Myocyte (in vitro differentiated cells): ENCODE data around the gene OTOGL. TPM values are rescaled to one million over a fixed set of nuclear protein-coding genes. Genes with fewer than 3 reads are reported as not detected.
"Not testable (repeated sequence)": the region's sequence is repeated elsewhere in the genome, so short reads cannot be mapped to it uniquely, and the experiment has no call there.

Experiments
- DNase-seq: peaks from one replicate; pipeline ENCODE4 v3.0.0-alpha.2; 2012; ENCODE audit warnings: low read depth
- total RNA-seq: library from RNA; depleted of rRNA; stranded (reverse); fragments of >200 nt; gene quantifications from 2 replicates; pipeline ENCODE4 v1.2.3, GENCODE V29; 2014

The OTOGL gene
- total RNA-seq, 1 donor from 2014 or later: 0.29 TPM

DNA sequence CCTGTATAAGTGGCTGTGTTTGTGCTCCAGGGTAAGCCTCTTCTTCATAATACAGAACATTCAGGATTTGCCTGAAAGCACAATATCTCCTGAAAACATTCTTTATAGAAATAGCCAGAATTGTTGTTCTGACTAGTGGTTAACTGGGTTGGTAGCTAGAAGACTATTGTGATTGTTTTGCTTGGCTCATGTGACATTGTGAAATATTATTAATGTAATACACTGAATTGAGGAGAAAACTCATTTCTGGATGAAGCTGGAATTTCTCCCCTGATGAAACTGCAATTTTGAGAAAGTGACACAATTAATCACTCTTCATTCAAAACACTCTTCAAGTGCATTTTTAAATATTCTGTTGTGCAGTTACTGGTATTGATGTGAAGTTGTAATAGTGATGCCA is 172.4 kb downstream of the OTOGL start:
- no peak for DNase-seq

DNA sequence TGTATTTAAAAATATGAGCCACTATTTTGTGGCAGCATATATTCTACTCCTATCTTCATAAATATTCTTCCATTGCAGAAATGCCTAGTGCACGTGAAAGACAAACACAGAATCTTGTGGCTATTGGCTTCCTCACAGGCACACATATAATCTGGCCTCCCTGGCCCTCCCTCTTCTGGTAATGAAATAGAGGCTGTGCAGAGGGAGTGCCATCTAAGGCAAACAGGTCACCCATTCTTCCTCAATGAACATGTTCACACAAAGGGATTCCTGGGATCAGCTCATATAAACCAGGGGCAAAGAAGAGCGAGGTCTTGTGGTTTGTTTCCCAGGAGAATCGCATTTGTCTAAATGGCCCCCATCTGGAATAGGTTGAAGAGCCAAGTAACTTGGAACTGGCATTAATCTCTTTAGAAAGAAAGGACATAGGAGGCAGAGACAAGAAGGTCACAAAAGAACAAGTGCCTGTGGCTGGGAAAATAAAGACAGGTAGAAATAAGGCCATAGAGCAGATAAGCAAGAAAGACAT is 173.1 kb downstream of the OTOGL start:
- no peak for DNase-seq

DNA sequence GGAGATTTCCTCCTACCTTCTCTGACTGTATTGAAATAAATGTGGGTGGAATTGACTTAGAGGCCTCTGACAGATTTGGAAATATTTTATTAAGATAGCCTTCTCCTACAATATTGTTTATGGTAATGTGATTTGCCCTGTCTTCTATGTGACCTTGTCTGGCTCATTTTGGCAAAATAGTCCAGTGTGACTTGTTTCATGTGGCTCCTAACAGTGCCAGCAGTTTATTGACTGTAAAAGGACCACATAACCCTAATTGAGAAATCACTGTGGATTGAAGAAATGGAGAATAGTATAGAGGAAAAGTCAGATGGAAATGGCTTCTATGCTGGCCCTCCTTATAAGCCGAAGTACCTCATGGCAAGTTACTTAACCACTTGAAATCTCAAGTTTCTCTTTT is 173.8 kb downstream of the OTOGL start:
- no peak for DNase-seq

DNA sequence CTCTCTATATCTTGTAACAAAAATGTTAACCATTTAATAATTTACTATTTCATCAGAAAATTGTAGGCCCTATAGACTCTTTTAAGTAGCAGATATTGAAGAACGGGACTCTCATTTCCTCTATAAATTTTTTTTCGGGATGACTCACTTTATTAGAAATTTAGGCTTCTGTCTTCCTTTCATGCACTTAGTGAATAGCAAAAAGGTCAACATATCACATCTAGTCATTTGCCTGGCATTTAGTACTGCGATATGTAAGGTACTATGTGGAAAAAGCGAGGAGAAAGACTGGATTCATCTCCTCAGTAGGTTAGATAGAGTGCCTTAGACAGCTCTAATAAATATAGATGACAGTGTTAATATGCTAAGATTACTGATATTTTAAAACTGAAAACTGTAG is 178.4 kb downstream of the OTOGL start:
- no peak for DNase-seq

DNA sequence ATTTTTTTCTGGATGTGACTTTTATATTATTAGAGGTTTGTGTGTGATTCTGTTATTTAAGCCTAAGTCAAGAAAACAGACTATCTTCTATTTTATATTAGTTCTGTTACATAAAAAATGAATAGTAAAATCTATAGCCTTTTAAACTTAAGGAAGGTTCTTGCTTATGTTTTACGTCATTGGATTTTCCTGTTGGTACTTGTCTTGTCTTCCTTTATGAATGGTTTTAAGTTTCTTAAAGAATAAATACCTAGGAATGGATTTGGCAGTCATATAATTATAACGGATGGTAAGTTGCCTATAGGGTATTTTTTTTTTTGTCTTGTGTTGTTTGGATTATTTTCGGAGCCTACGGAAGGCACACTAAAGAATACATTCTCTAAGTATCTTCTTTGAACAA is 182.9 kb downstream of the OTOGL start:
- DNase-seq: no peak

DNA sequence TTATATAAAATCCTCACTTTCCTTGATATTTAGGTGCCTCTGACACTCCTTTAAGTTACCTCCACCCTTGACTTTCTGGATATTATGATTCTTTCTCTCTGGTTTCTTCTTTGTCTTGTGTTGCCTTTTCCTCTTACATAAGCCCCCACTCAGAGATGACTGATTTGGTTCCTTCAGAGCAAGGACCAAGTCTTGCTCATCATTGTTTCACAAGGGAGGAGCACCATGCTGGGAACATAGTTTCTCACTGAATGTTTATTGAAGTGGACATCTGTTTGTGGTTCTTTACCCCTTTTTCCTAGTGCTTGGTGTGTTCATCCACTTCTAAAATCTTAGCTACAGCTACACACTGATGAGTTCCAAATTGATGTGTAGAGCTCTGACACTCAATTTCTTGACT is 183.4 kb downstream of the OTOGL start:
- peak; percentile 22 for DNase-seq

DNA sequence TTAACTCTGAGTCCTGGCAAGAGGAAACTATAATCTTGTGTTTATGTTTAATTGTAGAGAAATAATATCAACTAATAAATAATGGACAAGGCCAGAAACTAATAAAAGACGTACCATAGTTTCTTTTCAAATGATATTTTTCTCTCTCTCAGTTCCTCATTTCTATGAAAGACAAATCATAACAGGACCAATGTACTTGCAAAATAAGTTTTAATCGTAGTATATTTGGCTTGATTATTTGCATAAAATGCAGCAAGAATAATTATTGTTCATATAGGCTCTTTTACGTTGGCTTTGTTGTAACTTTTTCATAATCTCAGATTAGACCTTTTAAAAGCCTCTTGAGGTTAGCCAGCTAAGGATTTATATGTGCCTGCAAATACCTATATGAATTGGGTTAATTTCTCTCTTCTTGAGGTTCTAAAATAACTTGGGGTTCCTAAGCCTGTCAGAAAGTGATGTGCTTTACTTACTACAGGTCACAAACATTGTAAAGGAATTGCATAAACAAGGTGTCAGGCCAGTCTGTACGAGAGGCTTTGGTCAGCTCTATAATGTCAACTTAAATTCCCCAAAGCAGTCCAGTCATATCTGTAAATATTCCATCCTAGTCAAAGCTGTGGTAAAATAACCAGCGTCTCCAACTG is 191.9 kb downstream of the OTOGL start:
- no peak for DNase-seq

DNA sequence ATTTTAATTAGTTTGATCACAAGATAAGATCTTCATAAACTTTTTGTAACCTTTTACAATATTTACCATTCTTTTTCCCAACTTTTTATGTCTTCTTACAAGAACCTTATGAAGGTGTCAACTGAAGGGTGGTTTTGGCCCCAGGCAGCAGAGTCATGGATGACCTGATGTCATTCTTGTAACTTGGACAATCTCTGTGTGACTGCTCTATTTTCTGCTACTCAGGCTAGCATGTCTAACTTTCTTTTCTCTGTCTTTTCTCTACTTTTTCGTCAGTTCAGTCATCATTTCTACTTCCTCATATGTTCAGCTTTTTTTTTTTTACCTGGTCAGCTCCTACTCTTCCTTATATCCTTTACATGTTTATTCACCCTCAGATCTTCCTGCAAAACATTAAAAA is 194.0 kb downstream of the OTOGL start:
- DNase-seq: no peak

DNA sequence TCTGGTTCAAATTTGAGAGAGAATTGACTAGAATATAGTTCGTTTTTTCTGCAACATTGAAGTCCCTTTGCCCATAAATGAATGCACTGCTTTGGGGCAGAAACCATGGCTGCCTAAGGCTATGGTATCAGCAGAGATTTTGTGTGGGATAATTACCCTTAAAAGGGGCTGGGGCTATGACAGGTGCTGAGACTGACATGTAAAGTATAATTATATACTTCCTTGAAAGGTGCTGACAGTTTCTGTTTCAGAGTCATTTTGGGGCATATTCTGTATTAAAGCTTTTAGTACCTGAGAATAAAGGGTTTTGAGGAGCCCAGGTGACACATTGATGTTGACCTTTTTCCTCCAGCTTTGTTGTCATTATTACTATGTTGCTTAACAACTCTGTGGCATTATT is 194.4 kb downstream of the OTOGL start:
- no peak for DNase-seq

DNA sequence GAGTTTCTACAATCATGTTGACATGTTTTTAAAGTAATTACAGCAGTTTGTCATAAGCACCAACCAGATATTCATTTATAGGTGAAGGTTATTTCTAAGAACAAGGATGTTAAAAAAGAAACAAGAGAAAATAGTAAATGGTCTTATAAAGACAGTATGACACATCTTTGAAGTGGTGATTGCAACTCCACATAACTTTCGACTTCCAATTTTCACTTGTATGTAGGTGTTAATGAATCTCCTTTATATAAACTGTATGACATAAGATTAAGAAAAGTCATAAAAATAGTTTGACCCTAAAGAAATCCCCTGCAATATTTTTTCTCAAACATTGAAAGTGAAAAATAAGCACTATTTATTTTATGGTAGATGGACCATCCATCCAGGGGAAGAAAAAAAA is 199.9 kb downstream of the OTOGL start:
- no peak for DNase-seq

- DNase-seq: no peak
These were observed 200.6 kb downstream of the OTOGL start for GRCh38 chr12:80299976-80300375.

DNA sequence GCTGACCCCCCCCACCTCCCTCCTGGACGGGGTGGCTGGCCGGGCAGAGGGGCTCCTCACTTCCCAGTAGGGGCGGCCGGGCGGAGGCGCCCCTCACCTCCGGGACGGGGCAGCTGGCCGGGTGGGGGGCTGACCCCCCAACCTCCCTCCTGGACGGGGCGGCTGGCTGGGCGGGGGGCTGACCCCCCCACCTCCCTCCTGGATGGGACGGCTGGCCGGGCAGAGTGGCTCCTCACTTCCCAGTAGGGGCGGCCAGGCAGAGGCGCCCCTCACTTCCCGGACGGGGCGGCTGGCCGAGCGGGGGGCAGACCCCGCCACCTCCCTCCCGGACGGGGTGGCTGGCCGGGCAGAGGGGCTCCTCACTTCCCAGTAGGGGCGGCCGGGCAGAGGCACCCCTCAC is 208.1 kb downstream of the OTOGL start:
- DNase-seq: not testable (repeated sequence)

DNA sequence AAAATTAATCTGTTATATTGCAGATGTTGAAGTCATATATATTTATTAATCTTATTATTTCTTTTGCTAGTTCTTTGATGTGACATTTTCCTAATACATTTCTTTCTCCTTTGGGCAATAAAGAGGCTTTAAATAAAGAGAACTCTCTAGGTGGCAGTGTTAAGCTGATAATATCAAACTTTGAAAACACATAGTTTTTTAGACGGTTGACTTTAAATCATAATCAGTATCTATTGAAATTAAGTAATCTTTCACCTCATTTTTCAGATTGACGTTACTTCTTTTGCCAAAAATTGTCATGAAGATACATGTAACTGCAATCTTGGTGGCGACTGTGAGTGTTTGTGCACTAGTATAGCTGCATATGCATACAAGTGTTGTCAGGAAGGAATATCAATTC is 213.9 kb downstream of the OTOGL start:
- DNase-seq: peak; percentile 7

DNA sequence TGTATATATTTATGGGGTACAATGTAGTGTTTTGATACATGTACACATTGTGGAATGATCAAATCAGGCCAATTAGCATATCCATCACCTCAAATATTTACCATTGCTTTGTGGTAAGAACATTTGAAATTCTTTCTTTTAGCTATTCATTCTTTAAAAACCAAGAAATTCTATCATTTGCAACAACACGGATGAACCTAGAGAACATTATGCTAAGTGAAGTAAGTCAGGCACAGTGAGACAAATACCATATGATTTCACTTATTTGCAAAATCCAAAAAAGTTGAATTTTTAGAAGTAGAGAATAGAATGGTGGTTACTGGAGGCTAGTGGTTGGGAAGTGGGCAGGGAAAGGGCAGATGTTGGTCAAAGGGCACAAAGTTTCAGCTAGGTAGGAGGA is 215.4 kb downstream of the OTOGL start:
- DNase-seq: peak; percentile 18

DNA sequence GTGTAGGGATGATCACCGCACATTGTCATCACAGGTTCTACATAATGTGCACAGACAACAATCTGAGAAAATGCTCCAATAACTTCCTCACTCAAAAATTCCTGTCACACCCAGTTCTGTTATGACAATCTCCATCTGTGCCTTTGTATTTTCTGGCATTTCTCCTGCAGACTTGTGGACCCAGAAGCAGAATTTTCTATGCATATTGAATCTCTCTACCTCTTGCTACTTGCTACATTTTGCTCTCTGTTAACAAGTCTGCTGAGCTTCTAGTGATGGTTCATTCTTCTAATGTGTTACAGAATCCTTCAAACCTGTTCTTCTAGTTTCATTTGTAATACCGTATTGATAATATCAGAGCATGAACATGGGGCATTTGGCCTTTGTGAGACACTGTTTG is 216.9 kb downstream of the OTOGL start:
- no peak for DNase-seq

DNA sequence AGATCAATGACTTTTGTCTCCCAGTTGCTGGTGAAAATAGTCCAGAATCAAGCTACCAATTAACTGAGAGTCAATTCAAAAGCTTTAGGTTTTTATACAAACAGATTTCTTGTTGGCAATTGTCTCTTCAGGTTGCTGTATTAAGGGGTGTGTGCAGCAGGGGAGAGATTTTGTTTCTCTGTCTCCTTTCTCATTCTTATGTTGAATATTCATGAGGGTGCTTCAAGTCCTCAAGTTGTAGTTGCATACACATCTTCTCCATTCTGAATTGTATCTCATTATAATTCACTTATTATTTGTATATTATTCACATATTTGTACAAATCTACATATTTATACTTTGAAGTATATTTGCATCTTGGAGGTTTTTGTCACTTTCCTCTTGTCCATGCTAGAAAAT is 218.0 kb downstream of the OTOGL start:
- no peak for DNase-seq

DNA sequence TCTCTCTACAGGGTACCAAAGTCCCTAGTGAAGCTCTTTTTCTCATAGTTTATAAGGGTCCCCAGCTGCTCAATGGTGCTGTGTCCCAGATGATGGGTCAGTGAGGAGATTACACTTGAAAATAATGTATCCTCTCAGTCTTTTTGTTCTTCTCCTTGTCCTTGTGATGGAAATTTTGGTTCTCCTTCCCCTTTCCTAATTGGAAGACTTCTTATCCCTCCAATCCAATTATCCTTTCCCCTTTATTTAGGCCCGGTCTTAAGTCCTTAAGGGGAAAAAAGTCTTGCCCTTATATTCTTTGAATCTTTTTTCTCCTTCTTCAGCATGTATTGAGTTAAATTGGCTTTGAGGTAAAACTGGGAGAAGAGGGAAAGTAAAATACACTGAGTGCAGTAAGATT is 218.6 kb downstream of the OTOGL start:
- DNase-seq: no peak

DNA sequence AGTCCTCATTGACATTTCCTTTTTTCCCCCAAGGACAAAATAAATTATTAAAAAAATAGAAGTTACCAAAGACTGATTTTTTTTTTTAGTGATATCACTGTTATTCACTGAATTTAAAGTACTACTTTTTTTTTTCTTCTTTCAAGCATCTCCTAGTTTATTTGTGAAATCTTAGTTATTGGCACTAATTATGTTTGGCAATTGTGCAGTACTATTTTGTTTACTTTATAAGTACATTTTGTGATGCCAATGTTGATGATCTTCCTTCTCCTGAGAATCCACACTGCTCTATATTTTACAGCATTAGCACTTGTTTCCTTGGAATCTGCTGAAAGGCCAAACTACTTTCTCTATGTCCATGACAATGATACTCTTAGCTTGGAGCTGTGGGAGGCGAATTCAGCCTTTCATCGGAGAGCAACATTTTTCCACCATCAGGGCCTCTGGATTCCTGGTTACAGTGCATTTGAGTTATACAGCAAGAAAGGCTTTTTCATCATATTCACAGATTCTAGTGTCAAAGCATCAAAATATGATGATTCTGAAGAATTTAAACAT is 220.9 kb downstream of the OTOGL start:
- DNase-seq: no peak

- no peak for DNase-seq
These were observed 222.3 kb downstream of the OTOGL start for GRCh38 chr12:80321653-80322052.

DNA sequence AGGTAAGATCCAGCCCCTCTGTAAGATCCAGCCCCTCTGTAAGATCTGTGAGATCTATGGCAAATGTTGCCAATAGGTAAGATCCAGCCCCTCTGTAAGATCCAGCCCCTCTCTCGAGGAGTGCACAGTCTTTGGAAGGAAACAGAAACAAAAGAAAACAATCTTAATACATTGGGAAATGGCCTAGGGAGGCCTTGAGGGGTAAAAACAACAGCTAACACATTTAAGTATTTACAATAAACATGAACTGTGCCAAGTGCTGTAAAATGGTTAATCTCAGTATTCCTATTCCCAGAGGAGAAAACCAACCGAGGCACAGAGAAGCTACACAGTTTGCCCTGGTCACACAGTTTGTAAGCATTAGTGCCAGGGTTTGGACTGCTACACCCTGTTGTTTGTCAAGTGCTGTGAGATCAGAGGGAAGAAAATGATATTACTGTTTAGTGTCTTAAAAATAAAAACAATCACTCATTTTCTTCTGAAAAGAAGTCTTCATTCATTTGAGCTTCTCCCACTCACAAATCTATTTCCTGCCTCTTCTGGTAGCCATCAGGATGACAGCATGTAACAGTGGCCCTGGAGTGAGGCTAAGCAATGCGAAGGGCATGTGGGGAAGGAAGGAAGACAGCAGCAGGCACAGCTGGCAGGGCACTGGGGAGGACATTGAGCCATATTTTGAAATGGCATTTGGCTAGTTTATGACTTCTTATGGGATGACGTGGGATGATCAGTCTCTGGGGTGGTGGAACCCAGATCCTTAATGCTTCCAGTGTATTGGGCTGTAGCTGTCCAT is 226.0 kb downstream of the OTOGL start:
- DNase-seq: no peak

GRCh38 chr12:80332827-80333226 is 233.5 kb downstream of the OTOGL start:
- no peak for DNase-seq

- peak; percentile 36 for DNase-seq
These were observed 253.1 kb downstream of the OTOGL start for GRCh38 chr12:80352474-80352873.

- peak; percentile 28 for DNase-seq
These were observed 253.9 kb downstream of the OTOGL start for GRCh38 chr12:80353254-80353653.
